Activated CD4-positive, alpha-beta T cell treated with anti-CD3 and anti-CD28 coated beads, Interleukin-2, Interleukin-6, amounts not matched to agents 100 ng/mL and 50 ng/mL, durations not matched to agents 16 hours and 8 hours (primary cell): ENCODE data around the gene SNX13.
"Not testable (repeated sequence)": the region's sequence is repeated elsewhere in the genome, so short reads cannot be mapped to it uniquely, and the experiment has no call there.

Experiments used
- DNase-seq: peaks from one replicate; pipeline ENCODE4 v3.0.0-alpha.2; 2020

Gene SNX13

DNA sequence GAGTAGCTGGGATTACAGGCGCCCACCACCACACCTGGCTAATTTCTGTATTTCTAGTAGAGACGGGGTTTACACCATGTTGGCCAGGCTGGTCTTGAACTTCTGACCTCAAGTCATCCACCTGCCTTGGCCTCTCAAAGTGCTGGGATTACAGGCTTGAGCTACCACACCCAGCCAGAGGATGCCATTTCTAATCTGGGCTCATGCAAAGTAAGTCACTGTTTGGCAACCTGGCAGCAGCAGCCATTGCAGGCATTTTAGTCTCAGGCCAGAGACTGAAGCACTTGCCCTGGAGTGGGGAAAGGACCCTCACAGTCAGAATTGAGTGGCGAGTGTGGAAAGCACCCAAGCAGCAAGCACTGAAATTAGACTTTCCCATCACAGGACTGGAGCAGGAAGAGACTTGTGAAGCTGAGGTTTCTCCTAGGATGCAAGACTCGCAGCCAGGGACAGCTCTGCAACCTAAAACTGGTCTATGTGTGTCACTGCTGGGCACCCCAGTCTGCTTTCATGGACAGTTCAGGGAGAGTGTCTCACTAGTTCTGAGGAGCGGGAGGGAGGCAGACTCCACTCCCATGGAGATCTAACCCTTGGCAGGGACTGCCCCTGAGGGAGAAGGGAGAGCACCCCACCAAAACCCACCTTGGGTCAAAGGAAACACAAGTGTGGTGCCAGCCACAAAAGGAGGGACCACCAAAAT lies 27.6 kb downstream of the SNX13 start:
- DNase-seq: no peak

DNA sequence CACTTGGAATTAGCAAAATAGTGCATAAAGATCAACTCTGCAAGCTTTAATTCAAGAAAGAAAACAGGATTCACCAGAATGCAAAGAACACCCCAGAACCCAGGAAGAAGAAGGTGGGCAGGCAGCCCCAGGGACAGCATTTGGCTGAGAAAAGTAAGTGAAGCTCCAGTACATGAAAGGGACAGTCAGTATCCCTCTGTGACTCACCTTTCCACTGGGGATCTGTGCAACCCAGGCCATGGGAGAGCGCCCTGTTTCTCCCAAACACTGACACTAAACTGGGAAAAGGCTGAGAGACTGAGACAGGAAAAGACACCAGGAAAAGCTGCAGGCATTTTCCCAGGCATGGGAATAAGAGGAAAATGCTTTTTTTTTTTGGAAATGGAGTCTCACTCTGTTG lies 28.2 kb downstream of the SNX13 start:
- DNase-seq: no peak

DNA sequence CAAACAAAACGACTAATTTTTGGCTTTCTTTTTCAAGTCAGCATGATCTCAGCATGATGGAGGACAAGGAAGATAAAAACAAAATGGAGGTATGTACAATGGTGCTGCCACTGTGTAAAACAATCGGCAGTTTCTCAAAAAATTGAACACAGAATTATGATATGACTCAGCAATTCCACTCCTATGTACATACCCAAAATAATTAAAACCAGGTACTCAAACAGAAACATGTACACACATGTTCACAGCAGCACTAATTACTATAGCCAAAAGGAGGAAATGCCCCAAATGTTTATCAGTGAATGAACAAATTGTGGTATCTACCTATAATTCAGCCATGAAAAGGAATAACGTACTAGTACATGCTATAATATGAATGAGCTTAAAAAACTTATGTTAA lies 29.9 kb downstream of the SNX13 start:
- peak; percentile 14 for DNase-seq

GRCh38 chr7:17909310-17909709 lies 31.0 kb downstream of the SNX13 start:
- not testable (repeated sequence) for DNase-seq

DNA sequence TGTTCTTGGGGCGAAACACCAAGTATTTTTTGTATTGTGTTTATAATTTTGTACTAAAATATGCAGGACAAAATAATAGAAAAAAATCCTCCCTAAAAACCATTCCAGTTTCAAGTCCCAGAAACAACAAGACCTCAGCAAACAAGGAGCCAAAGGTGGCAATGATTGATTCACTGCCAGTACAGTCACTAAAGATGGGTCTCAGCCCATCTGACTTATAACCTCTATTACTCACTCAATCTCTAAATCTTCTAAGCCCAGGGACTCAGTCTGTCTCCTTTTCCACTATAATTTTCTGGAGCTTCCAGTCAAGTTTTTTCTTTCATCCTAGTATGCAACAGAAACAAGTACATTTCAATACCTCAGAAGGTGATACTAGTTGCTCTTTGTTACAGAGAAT lies 33.3 kb downstream of the SNX13 start:
- DNase-seq: no peak

GRCh38 chr7:17903337-17903736 lies 37.0 kb downstream of the SNX13 start:
- no peak for DNase-seq

GRCh38 chr7:17902599-17902998 lies 37.7 kb downstream of the SNX13 start:
- DNase-seq: no peak

DNA sequence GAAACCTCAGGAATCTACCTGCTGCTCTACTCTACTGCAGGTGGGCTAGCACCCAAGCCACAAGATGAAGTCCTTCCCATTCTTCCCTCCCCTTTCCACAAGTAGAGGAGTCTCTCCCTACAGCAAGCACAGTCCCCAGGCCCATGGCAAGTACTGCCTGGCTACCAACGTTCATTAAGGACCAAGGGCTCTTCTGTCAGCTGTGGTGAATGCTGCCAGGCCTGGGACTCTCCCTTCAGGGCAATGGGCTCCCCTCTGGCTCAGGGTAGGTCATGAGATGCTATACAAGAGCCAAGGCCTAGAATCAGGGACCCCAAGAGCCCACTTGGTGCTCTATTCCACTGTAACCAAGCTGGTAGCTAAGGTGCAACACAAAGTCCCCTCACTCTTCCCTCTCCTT lies 39.8 kb downstream of the SNX13 start:
- DNase-seq: no peak

DNA sequence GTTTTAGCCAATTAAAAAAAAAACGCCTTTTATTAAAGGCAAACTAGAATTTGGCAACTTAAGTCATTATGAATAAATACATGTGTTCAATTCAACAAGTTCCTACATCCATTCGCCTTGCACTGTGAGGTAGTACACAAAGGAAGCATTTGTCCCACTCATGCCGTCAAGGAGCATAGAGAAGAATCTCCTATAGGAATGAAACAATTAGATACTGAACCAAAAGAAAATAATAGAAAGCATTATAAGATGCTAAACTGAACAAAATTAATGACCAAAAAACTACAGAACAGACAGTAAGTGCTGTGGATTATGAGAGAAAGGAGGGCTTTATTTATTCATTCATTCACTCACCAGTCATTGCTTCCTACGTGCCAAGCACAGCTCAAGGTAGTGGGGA lies 42.2 kb downstream of the SNX13 start:
- no peak for DNase-seq

- no peak for DNase-seq
Measured at GRCh38 chr7:17887286-17887685, 53.0 kb downstream of the SNX13 start.

DNA sequence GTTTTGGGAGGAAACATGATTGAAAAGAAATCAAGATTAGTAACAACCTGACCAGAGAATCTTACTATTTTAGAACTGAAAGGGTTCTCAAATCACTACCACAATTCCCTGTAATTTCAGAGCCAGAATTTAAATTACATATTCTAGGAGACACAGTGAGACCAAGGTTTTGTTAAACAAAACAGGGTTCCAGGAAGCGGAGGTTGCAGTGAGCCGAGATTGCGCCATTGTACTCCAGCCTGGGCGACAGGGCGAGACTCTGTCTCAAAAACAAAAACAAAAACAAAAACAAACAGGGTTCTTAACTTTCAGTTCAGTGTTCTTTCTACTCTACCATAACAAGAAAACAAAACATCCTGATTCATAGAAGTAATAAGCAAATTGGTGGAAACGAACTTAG lies 57.6 kb downstream of the SNX13 start:
- no peak for DNase-seq

GRCh38 chr7:17879075-17879661 lies 61.1 kb downstream of the SNX13 start:
- DNase-seq: no peak

- no peak for DNase-seq
Measured at GRCh38 chr7:17878627-17879026, 61.7 kb downstream of the SNX13 start.

DNA sequence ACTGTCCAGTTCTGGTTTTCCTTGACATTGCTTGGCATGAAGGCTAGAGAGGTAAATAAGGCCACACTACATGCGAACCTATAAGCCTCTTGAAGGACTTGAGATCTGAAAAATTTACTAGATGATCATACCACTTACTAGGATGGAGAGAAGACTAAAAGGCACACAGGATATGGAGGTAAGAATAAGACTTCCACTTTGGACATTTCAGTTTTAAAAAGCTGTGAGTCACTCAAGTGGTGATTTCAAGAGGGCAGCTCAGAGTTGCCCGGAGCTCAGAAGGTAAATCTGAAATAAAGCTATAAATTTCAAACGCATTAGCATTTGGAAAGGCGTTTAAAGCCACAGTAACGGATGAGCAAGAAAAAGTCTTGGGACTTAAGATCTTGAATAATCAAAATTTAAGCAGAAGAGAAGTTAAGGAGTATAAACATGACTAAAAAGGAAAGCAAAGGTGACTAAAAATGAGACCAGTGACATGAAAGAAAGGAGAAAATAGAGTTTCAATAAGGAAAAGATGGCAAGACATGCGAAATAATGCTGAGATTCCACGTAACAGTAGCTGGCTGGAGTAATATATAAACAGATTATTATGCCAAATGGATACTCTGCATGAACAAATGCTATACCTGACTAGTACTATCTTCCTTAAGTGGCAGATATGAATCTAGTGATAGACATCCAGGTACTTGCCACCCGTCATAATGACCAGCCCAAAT lies 68.3 kb downstream of the SNX13 start:
- DNase-seq: peak; percentile 69

- DNase-seq: no peak
Measured at GRCh38 chr7:17870406-17870805, 69.9 kb downstream of the SNX13 start.

GRCh38 chr7:17863809-17864143 lies 76.5 kb downstream of the SNX13 start:
- DNase-seq: no peak

GRCh38 chr7:17863095-17863808 lies 77.0 kb downstream of the SNX13 start:
- DNase-seq: no peak

DNA sequence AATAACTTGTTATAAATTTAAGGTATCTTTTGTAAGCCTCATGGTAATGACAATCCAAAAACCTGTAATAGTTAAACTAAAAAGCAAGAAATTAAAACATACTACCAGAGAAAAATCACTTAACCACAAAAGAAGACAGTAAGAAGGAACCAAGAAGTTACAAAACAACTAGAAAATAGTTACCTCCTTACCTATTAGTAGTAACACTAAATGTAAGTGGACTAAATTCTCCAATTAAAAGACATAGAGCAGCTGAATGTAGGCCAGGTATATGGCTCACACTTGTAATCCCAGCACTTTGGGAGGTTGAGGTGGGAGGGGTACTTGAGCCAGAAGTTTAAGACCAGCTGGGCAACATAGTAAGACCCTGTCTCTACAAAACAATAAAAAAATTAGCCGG lies 84.0 kb downstream of the SNX13 start:
- DNase-seq: no peak

GRCh38 chr7:17855202-17855601 lies 85.1 kb downstream of the SNX13 start:
- peak; percentile 56 for DNase-seq

- peak; percentile 51 for DNase-seq
Measured at GRCh38 chr7:17854261-17855047, 85.8 kb downstream of the SNX13 start.

DNA sequence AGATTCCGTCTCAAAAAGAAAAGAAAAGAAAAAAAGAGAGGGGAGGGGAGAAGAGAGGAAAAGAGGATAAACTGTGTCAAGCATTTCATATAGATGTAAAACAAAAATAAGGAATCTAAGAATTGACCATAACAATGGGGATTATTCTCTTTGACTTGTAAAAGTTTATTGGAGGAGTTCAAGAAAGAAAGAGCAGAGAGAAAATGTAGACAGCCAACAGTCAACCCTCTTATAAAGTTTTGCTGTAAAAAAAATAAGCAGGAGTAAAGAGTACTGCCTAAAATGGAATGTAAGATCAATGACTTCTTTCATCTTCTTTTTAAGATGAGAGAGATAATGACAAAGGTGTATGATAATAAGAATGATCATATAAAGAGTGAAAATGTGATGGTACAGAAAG lies 87.9 kb downstream of the SNX13 start:
- DNase-seq: no peak

DNA sequence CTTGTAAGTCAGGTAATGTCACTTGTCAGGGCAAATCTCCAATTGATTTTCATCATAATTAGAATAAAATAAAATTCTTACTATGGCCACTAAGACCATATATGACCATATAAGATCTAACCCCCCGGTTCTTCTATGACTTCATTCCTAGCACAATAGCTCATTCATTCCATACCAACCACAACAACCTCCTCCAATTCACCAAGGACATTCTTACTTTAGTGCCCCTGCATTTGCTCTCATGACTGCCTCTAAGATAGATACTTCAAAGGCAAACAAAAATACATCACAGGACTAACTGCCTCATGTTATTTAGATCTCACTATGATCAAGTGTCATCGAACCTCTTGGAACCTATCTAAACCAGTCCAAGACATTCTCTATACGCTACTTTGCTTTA lies 90.8 kb downstream of the SNX13 start:
- no peak for DNase-seq

DNA sequence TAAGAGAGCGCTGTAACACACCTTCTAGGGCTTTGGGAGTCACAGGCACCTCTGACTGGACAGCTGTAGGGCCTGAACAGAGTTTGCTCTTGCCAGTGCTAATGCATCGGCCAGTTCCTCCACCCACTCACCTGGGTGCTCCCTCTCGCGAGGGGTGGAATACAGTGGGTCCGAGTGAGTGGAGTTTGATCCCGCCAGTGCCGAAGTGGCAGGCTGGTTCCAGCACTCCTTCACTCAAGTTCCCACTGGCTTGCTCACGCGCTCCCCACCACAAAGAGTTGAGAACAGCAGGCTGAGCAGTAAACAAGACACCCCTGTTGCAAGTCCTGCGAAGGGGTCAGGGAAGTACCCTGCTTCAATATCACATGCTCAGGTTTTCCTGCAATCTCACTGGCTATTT lies 91.8 kb downstream of the SNX13 start:
- DNase-seq: no peak
